ENCODE data around the gene BOC.

Gene BOC

GRCh38 chr3:113297841-113298240, 86.5 kb downstream of the BOC start:
- H3K9ac ChIP-seq (ENCODE audit: low read depth, low read length): no peak overlapping the region
- ATAC-seq (ENCODE audit: insufficient read depth, low read depth) (no peak), DNase-seq (no peak)
- H3K27ac ChIP-seq (ENCODE audit: low read length): no peak overlapping the region
- H3K4me1 ChIP-seq (ENCODE audit: insufficient read depth, low read length): no peaks in the 10 kb centered on the region
- no peaks in the 10 kb centered on the region for H3K27me3 ChIP-seq (ENCODE audit: insufficient read depth, low read length, poor library complexity)
- H3K36me3 ChIP-seq (ENCODE audit: insufficient read depth, low read length): no peaks in the 10 kb centered on the region
- TF ChIP-seq EZH2 (IDR thresholded peaks at IDR 0.05; ENCODE audit: borderline replicate concordance, low read depth, low read length, severe bottlenecking): no peak
- no peak overlapping the region for H3K4me3 ChIP-seq (ENCODE audit: low read depth in 1 of 2, low read length in 2 of 2)
- H2AFZ ChIP-seq (ENCODE audit: low read depth, low read length): no peak overlapping the region
- no peak overlapping the region for H3K4me2 ChIP-seq (ENCODE audit: insufficient read depth, low read length)
- no peaks in the 10 kb centered on the region for H3K9me3 ChIP-seq (ENCODE audit: insufficient read depth, low read length, severe bottlenecking)
- H3K79me2 ChIP-seq (ENCODE audit: insufficient read depth, low read length): no peaks in the 10 kb centered on the region
- no peaks in the 10 kb centered on the region for H4K20me1 ChIP-seq (ENCODE audit: insufficient read depth, low read length)

- H3K36me3 ChIP-seq (ENCODE audit: insufficient read depth, low read length): no peaks in the 10 kb centered on the region
- no peaks in the 10 kb centered on the region for H3K79me2 ChIP-seq (ENCODE audit: insufficient read depth, low read length)
- no peak for ATAC-seq (ENCODE audit: insufficient read depth, low read depth)
- no peaks in the 10 kb centered on the region for H3K4me1 ChIP-seq (ENCODE audit: insufficient read depth, low read length)
- no peaks in the 10 kb centered on the region for H4K20me1 ChIP-seq (ENCODE audit: insufficient read depth, low read length)
- no peaks in the 10 kb centered on the region for H3K27me3 ChIP-seq (ENCODE audit: insufficient read depth, low read length, poor library complexity)
- TF ChIP-seq CTCF (IDR thresholded peaks at IDR 0.05; ENCODE audit: borderline replicate concordance, extremely low read depth, low read length, poor library complexity, severe bottlenecking): no peak
- no peak for TF ChIP-seq EZH2 (IDR thresholded peaks at IDR 0.05; ENCODE audit: borderline replicate concordance, low read depth, low read length, severe bottlenecking)
- H3K9me3 ChIP-seq (ENCODE audit: insufficient read depth, low read length, severe bottlenecking): no peaks in the 10 kb centered on the region
- no peak overlapping the region for H3K9ac ChIP-seq (ENCODE audit: low read depth, low read length)
- no peak overlapping the region for H3K27ac ChIP-seq (ENCODE audit: low read length)
- DNase-seq: no peak
- H2AFZ ChIP-seq (ENCODE audit: low read depth, low read length): no peak overlapping the region
- no peak overlapping the region for H3K4me2 ChIP-seq (ENCODE audit: insufficient read depth, low read length)
- no peak overlapping the region for H3K4me3 ChIP-seq (ENCODE audit: low read depth in 1 of 2, low read length in 2 of 2)
Measured at GRCh38 chr3:113300596-113300995, 89.2 kb downstream of the BOC start.

- no peak overlapping the region for H3K27ac ChIP-seq (ENCODE audit: low read length)
- TF ChIP-seq EZH2 (IDR thresholded peaks at IDR 0.05; ENCODE audit: borderline replicate concordance, low read depth, low read length, severe bottlenecking): no peak
- TF ChIP-seq CTCF (IDR thresholded peaks at IDR 0.05; ENCODE audit: borderline replicate concordance, extremely low read depth, low read length, poor library complexity, severe bottlenecking): no peak
- ATAC-seq (ENCODE audit: insufficient read depth, low read depth): no peak
Measured at GRCh38 chr3:113304102-113304501, 92.7 kb downstream of the BOC start.

GRCh38 chr3:113304856-113305540, 93.6 kb downstream of the BOC start:
- H3K36me3 ChIP-seq (ENCODE audit: insufficient read depth, low read length): no peaks in the 10 kb centered on the region
- H2AFZ ChIP-seq (ENCODE audit: low read depth, low read length): no peak overlapping the region
- H3K4me1 ChIP-seq (ENCODE audit: insufficient read depth, low read length): no peaks in the 10 kb centered on the region
- H3K27me3 ChIP-seq (ENCODE audit: insufficient read depth, low read length, poor library complexity): no peaks in the 10 kb centered on the region
- DNase-seq: no peak
- no peak overlapping the region for H3K4me2 ChIP-seq (ENCODE audit: insufficient read depth, low read length)
- no peaks in the 10 kb centered on the region for H3K9me3 ChIP-seq (ENCODE audit: insufficient read depth, low read length, severe bottlenecking)
- no peak overlapping the region for H3K9ac ChIP-seq (ENCODE audit: low read depth, low read length)
- TF ChIP-seq CTCF (IDR thresholded peaks at IDR 0.05; ENCODE audit: borderline replicate concordance, extremely low read depth, low read length, poor library complexity, severe bottlenecking) (no peak), EZH2 (IDR thresholded peaks at IDR 0.05; ENCODE audit: borderline replicate concordance, low read depth, low read length, severe bottlenecking) (no peak)
- no peaks in the 10 kb centered on the region for H3K79me2 ChIP-seq (ENCODE audit: insufficient read depth, low read length)
- H3K27ac ChIP-seq (ENCODE audit: low read length): no peak overlapping the region
- no peak overlapping the region for H3K4me3 ChIP-seq (ENCODE audit: low read depth in 1 of 2, low read length in 2 of 2)
- H4K20me1 ChIP-seq (ENCODE audit: insufficient read depth, low read length): no peaks in the 10 kb centered on the region
- ATAC-seq (ENCODE audit: insufficient read depth, low read depth): no peak

More at GRCh38 chr3:113304102-113304501, 92.7 kb downstream of the BOC start:
- no peak overlapping the region for H3K4me2 ChIP-seq (ENCODE audit: insufficient read depth, low read length)
- H2AFZ ChIP-seq (ENCODE audit: low read depth, low read length): no peak overlapping the region
- H3K79me2 ChIP-seq (ENCODE audit: insufficient read depth, low read length): no peaks in the 10 kb centered on the region
- H4K20me1 ChIP-seq (ENCODE audit: insufficient read depth, low read length): no peaks in the 10 kb centered on the region
- no peak for DNase-seq
- H3K9me3 ChIP-seq (ENCODE audit: insufficient read depth, low read length, severe bottlenecking): no peaks in the 10 kb centered on the region
- H3K36me3 ChIP-seq (ENCODE audit: insufficient read depth, low read length): no peaks in the 10 kb centered on the region
- H3K4me1 ChIP-seq (ENCODE audit: insufficient read depth, low read length): no peaks in the 10 kb centered on the region
- H3K4me3 ChIP-seq (ENCODE audit: low read depth in 1 of 2, low read length in 2 of 2): no peak overlapping the region
- no peaks in the 10 kb centered on the region for H3K27me3 ChIP-seq (ENCODE audit: insufficient read depth, low read length, poor library complexity)
- no peak overlapping the region for H3K9ac ChIP-seq (ENCODE audit: low read depth, low read length)
